ENCODE results near the gene TOMM40L. TPM values are rescaled to one million over a fixed set of nuclear protein-coding genes. Genes with fewer than 3 reads are reported as not detected.

The TOMM40L gene
- total and polyA plus RNA-seq, 8 donors: 9.2 to 15.6 (median 11.1) TPM

GRCh38 chr1:161226320-161226711, 456 bp downstream of the TOMM40L start:
- no peak for ATAC-seq
- Histone ChIP-seq H3K36me3 (peaks cover 0 to 29% of the 10 kb centered on the region in 2 donors), H3K4me1 (peaks cover 11 to 37% of the 10 kb centered on the region in 2 donors), H3K27me3 (no peaks in the 10 kb centered on the region), H3K9me3 (no peaks in the 10 kb centered on the region), H3K27ac (peak overlapping the region in 1 of 2 donors; percentile 76), H3K4me3 (peak overlapping the region; percentile 48 to 59)
- intact Hi-C loops (cut with DNase I): loop anchor here in 1 of 2 donors (10.0 kb wide), 1 partner anchor 158 kb away; no protein-coding TSS in a partner anchor
- TF ChIP-seq, protein P1, sequence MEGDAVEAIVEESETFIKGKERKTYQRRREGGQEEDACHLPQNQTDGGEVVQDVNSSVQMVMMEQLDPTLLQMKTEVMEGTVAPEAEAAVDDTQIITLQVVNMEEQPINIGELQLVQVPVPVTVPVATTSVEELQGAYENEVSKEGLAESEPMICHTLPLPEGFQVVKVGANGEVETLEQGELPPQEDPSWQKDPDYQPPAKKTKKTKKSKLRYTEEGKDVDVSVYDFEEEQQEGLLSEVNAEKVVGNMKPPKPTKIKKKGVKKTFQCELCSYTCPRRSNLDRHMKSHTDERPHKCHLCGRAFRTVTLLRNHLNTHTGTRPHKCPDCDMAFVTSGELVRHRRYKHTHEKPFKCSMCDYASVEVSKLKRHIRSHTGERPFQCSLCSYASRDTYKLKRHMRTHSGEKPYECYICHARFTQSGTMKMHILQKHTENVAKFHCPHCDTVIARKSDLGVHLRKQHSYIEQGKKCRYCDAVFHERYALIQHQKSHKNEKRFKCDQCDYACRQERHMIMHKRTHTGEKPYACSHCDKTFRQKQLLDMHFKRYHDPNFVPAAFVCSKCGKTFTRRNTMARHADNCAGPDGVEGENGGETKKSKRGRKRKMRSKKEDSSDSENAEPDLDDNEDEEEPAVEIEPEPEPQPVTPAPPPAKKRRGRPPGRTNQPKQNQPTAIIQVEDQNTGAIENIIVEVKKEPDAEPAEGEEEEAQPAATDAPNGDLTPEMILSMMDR (IDR thresholded peaks at IDR 0.05): no peak
- DNase-seq: no peak

GRCh38 chr1:161226759-161227158, 899 bp downstream of the TOMM40L start:
- TF ChIP-seq, protein P1 (IDR thresholded peaks at IDR 0.05): no peak
- no peak for ATAC-seq
- intact Hi-C loops (cut with DNase I): loop anchor here in 1 of 2 donors (10.0 kb wide), 1 partner anchor 158 kb away; no protein-coding TSS in a partner anchor
- Histone ChIP-seq H3K4me1 (peaks cover 11 to 37% of the 10 kb centered on the region in 2 donors), H3K27me3 (no peaks in the 10 kb centered on the region), H3K36me3 (peaks cover 0 to 29% of the 10 kb centered on the region in 2 donors), H3K27ac (peak overlapping the region in 1 of 2 donors; percentile 59), H3K9me3 (no peaks in the 10 kb centered on the region), H3K4me3 (peak overlapping the region; percentile 48 to 59)
- DNase-seq: no peak

DNA sequence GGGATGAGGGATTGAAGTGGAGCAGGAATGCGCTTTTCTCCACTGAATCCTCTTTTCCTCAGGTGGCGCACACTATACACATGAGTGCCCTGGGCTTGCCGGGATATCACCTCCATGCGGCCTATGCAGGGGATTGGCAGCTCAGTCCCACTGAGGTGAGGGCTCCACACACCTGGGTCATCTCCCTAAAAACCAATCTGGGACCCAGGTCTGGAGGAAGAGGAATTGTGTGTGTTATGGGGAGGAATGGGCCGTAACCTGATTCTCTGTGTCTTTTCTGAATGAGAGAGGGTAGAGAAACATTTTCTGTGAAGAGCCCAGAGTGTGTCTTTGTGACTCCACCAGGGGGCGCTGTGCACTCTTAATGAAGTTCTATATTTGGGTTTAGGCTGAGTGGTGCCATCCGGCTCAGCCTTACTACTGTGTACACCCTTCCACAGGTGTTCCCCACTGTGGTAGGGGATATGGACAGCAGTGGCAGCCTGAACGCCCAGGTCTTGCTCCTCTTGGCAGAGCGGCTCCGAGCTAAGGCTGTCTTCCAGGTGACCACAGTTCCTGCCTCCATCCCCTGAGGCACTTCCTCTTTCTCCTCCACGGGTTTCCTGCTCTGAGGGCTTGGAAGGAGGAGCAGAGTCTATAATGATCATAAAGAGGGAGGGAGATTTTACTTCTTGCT, 1.5 kb downstream of the TOMM40L start:
- DNase-seq (peak; percentile 60 to 83 (median 77)), ATAC-seq (peak; percentile 68)
- Histone ChIP-seq H3K4me3 (peak overlapping the region in 1 of 2 donors; percentile 59), H3K9me3 (no peaks in the 10 kb centered on the region), H3K27ac (peak overlapping the region in 1 of 2 donors; percentile 59), H3K4me1 (peaks cover 11 to 37% of the 10 kb centered on the region in 2 donors), H3K27me3 (no peaks in the 10 kb centered on the region), H3K36me3 (peaks cover 0 to 29% of the 10 kb centered on the region in 2 donors)
- TF ChIP-seq, protein P1 (IDR thresholded peaks at IDR 0.05): peak; percentile 90 to 96
- intact Hi-C loops (cut with DNase I): loop anchor here in 1 of 2 donors (10.0 kb wide), 1 partner anchor 157 kb away; no protein-coding TSS in a partner anchor

GRCh38 chr1:161228032-161228431, 2.2 kb downstream of the TOMM40L start:
- peak overlapping the region in 1 of 2 donors; percentile 59 for H3K27ac ChIP-seq
- intact Hi-C loops (cut with DNase I): loop anchor here in 1 of 2 donors (10.0 kb wide), 1 partner anchor 157 kb away; no protein-coding TSS in a partner anchor

More at GRCh38 chr1:161228032-161228431, 2.2 kb downstream of the TOMM40L start:
- Histone ChIP-seq H3K36me3 (peaks cover 0 to 29% of the 10 kb centered on the region in 2 donors), H3K4me1 (peaks cover 11 to 37% of the 10 kb centered on the region in 2 donors), H3K4me3 (peak overlapping the region in 1 of 2 donors; percentile 59), H3K9me3 (no peaks in the 10 kb centered on the region), H3K27me3 (no peaks in the 10 kb centered on the region)
- ATAC-seq (no peak), DNase-seq (no peak)
- TF ChIP-seq, protein P1 (IDR thresholded peaks at IDR 0.05): no peak
